Activated T-helper 1 cell treated with Interleukin-2 at 50 U/mL for 16 hours (primary cell): Measurements from ENCODE around the gene C1orf21.
"Not testable (repeated sequence)": the region's sequence is repeated elsewhere in the genome, so short reads cannot be mapped to it uniquely, and the experiment has no call there.

Experiments used
- DNase-seq: peaks from one replicate; pipeline ENCODE4 v3.0.0-alpha.2; 2020; ENCODE audit warnings: low read depth

The C1orf21 gene

DNA sequence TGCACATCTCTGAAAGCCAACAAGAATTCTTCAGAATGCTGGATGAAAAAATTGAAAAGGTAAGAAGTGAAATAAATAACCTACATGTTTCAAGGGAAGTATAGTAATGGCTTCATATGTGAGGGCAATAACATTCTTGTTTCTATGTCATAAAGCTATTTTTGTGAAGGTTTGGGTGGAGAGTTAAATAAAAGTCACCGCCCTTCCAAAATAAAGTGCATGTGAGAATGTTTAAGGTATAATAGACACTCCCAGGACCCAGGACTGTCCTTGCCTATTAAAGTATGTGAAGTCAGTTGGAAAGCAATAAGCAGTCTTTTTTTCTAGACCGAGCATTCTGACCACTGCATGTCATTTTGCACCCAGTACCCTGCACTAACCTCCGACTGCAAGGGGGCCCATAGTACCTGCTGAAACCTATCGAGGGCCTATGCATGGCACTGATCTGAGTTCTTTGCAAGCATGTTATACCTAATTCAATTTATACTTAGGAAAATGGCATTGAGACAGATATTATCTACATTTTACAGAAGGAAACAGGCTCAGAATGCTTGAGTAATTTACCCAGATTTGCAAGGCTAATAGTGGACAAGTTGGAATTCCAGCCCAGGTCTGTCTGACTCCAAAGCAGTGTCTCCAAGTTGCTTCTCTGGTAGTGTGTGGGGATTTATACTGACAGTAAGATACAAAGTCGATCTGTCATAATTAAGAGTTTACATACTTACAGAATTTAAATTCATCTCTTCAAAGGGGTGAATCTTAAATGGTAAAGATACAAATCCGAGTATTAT is 211.8 kb downstream of the C1orf21 start:
- no peak for DNase-seq

DNA sequence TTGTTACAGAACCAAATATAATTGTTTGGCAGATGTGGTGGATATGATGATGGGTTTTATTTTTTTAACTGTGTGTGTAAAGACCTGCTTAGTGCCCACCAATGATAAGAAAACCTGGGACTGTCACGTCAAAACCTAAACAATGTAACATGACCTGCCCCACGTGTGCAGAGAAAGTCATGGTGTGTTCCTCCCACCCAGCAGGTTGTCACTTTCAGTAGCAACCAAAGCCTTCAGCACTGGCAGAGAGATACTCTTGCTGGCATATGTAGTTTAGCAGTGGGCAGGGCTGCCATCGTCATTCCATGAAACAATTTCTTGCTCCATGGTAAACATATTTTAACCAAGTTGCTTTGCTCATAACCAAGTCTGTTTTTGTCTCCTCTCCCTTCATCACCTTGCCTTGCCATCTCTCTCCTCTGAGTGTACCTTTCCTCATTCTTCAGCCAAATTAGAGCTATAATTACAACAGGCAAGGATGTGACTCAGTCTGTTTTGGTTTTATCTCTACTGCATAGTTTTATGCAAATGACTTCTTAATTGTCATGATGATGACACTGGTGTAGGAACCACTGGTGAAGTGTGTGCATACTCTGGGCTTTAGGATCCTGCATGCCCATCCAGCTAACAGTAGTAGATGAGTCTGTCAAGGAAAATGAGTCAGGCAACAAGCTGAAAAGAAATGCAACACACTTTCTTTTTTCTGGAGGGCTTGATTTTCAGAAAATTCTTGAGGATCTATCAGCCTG is 217.5 kb downstream of the C1orf21 start:
- DNase-seq: no peak

DNA sequence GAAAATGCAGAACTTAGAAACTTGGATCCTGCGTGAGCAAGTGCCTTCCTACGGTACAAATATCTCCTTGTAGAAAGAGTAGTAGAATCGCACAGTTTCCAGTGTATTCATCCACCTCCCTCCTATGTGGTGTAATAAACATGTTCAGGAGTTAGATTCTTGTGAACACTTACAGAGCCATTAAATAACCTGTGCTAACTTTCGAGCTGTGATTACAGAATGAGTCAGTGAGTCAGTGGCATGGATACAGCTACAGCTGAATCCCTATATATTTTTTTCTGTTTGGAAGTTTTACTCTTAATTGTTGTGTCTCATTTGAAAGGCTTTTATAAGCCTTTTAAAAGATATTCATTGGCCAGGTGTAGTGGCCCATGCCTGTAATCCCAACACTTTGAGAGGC is 219.1 kb downstream of the C1orf21 start:
- no peak for DNase-seq

DNA sequence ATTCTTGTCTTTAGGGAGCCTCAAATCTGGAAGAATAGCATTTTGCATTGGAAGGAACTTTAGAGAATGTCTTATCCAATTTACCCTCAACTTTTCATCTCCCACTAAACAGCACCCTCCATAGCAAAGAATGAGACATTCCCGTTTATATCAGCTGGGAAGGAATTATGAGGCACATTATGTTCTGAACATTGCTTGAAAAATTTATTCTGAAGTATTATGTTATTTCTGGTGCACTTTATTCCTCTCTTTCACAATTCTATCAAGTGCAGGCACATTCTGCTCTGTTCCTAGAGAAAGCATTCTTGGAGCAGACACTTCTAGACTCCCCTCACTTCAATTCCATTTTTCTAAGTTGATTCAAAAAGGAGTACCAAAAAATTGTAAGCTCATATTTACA is 220.0 kb downstream of the C1orf21 start:
- no peak for DNase-seq

- DNase-seq: no peak
Observed at GRCh38 chr1:184608581-184608980, 221.8 kb downstream of the C1orf21 start.

DNA sequence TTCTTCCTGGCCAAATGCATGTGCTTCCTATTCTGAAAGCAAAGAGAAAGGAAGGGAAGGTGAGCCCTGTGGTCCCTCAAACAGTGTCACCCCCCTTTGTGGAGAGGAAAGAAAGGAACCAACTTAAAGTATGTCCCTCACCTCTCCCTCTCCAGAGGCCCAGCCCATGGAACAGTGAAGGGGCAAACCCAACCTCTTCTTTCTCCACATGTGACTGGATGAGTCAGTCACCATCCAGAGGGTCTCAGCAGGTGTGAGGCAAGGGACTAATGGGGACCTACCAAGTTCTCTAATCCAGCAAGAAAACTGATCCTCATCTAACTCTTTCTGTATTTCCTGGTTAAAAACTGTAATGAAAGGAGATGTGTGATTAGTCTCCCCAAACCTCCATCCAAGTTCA is 222.2 kb downstream of the C1orf21 start:
- no peak for DNase-seq

- no peak for DNase-seq
Observed at GRCh38 chr1:184610876-184611595, 224.2 kb downstream of the C1orf21 start.

- not testable (repeated sequence) for DNase-seq
Observed at GRCh38 chr1:184612229-184612628, 225.4 kb downstream of the C1orf21 start.

DNA sequence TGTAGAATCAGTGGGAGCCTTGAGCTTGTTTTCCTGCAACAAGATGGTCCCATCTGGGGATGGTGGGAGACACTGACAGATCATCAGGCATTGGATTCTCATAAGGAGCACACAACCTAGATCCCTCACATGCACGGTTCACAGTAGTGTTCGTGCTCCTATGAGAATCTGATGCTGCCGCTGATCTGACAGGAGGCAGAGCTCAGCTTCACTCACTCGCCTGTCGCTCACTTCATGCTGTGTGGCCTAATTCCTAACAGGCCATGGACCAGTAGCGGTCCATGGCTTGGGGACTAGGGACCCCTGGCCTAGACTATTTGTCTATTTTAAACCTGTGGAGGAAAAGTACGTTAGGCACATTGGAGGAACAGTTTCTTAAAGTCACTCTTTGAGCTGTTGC is 227.8 kb downstream of the C1orf21 start:
- no peak for DNase-seq

GRCh38 chr1:184615301-184615700 is 228.5 kb downstream of the C1orf21 start:
- no peak for DNase-seq

DNA sequence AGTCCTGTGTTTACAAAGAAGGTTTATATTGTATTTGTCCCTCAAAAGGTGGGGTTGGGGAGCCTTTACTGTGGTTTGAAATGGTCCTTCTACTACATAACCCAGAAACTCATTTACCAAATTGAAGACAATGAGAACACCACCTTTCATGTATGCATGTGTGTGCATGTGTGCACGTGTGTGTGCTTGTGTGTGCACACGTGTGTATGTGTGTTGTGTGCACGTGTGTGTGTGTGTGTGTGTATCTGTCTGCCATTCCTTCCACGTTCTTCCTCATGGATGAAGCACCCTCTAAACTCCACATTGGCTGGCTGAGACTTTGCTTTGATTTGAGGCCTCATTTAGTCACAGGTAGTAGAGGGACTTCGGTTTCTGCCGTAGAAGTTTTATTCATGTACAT is 229.7 kb downstream of the C1orf21 start:
- DNase-seq: no peak

DNA sequence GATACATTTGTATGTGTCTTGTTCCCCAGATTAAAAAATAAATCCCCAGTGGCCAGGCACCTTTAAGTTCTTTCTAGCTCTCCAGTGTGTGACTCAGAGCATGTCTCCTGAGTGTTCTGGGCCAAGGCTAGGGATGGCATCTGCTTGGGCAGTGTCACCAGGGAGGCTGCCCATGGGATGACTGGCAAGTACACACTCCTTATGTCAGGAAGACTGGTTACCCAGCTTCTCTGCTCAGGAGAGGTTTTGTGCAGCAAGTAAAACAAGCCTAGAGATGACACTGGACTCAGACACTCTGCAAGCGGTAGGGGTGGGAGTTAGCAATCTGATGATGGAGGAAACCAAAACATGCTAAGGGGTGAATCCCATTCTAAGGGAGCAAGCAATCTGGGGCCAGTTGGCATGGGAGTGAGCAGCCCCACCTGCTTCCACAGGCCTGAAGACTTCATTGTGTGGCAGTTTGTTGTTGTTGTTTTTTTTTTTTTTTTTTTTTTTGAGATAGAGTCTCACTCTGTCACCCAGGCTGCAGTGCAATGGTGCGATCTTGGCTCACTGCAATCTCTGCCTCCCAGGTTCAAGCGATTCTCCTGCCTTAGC is 230.7 kb downstream of the C1orf21 start:
- DNase-seq: no peak

- no peak for DNase-seq
Observed at GRCh38 chr1:184618851-184619250, 232.0 kb downstream of the C1orf21 start.

DNA sequence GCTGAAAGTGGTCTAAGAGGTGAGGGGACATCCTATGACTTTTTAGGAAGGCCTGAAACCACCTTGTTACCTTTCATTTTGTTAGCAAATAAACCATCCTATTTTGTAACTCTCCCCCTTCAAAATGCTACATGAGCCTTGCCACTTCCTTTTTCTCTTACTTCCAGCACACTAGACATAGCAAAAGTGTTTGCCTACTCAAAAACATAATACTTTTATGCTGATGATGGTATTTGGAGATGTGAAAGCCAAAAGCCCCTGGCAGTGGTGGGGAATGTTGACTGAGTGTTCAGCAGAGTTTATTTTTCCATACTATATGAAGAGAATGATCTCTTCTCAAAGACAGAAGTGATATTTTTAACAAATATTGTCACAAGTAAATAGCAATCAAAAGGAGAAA is 233.6 kb downstream of the C1orf21 start:
- DNase-seq: no peak

DNA sequence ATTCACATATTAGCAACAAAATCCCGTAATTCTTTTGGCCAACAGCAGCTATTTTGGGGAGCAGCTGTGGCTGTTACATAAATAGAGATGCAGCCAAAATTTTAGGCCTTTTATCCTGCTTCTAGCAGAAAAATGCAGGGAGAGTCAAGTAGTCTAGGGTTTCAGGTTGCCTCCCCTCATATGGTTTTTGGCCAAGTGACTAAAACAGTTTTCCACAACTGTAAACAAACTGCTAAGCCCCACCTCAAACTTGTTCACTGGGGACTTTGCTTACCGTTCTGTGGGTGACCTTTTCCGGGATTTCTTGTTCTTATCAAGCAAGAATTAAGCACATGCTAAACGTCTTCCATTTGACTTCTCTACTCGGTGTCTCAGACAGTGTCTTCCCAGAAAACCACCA is 234.4 kb downstream of the C1orf21 start:
- no peak for DNase-seq

DNA sequence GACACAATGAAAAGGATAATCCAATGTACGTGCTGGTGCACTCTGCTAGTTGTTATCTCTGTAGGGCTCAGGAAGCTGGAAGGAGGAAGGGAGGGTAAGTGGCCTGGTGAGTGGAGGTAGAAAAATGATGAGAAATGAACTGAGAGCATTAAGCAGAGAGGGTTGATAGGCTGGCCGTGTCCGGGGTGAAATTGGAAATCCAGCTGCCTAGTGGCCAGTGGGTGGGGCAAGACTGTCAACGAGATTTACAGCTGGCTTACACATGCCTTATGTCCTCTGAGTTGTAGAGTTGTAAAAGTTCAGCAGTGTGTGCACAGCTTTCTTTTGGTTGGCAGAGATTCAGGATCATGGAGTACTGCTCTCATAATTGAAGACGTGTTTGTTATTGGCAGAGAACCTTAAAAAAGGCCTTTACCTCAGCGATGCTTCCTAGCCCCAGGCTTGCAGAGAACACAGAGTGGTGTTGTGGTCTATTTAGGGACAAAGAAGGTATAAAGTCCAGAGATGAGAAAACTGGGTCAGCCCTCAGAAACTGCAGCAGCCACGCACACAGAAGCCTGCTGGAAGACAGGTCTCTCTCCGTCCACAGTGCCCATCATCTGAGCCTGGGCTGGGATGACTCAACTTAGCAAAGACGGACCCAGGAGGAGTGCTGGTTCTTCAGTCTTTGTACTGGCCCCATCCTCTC is 235.5 kb downstream of the C1orf21 start:
- no peak for DNase-seq

- DNase-seq: no peak
Observed at GRCh38 chr1:184623404-184623803, 236.6 kb downstream of the C1orf21 start.

DNA sequence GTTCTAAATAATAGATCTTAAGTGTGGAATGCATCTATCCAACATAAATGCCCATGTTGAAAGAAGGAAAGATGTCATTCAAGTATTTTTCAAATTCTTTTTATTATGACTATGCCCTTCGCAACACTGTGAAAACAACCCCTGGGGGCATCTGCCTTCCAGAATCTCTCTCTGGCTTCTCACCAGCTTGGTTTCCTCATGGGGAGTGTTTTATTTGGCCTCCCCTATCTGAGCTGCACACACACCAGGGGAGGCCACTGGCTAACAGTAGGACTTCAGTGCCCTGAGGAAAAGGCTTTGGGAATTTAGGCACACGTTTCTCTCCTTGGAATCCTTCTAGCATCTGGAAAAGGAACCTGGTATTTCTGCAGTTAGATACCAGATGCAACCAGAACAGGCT is 237.2 kb downstream of the C1orf21 start:
- DNase-seq: no peak

- no peak for DNase-seq
Observed at GRCh38 chr1:184624626-184625025, 237.8 kb downstream of the C1orf21 start.

- DNase-seq: no peak
Observed at GRCh38 chr1:184625271-184625670, 238.4 kb downstream of the C1orf21 start.

GRCh38 chr1:184626076-184627006 is 239.5 kb downstream of the C1orf21 start:
- DNase-seq: no peak
